ENCODE measurements around the gene TMC6. TPM values are rescaled to one million over a fixed set of nuclear protein-coding genes. Genes with fewer than 3 reads are reported as not detected.

TMC6 gene
- total and polyA plus RNA-seq, 2 of the 13 experiments (the other 11 are each of a cell fraction or from before 2014, with no cell fraction given): 48.4 to 99.1 TPM

- TF ChIP-seq SAFB2 (CRISPR knock-in tag; IDR thresholded peaks at IDR 0.05; ENCODE audit: borderline replicate concordance, low read depth): no peak
- peak; percentile 51; the same call in 1 of the 2 replicates for TF ChIP-seq SP4 (CRISPR knock-in tag; IDR thresholded peaks at IDR 0.05)
- no peak for TF ChIP-seq ATF7 (IDR thresholded peaks at IDR 0.05)
- TF ChIP-seq ATF7 (CRISPR knock-in tag; IDR thresholded peaks at IDR 0.05): no peak
- no peak for TF ChIP-seq SIN3B (IDR thresholded peaks at IDR 0.05; ENCODE audit: low read length)
- TF ChIP-seq ZZZ3 (CRISPR knock-in tag; IDR thresholded peaks at IDR 0.05; ENCODE audit: borderline replicate concordance): peak; percentile 30; the same call in 1 of the 2 replicates
- peak; percentile 54 for TF ChIP-seq ZBTB33 (CRISPR knock-in tag; IDR thresholded peaks at IDR 0.05)
- TF ChIP-seq YY1 (IDR thresholded peaks at IDR 0.05; ENCODE audit: insufficient read depth, insufficient replicate concordance, low read depth, low read length): peak; percentile 29
- no peak for TF ChIP-seq GZF1 (CRISPR knock-in tag; IDR thresholded peaks at IDR 0.05)
- no peak for TF ChIP-seq FOXA1 (IDR thresholded peaks at IDR 0.05)
- TF ChIP-seq FOXA1 (CRISPR knock-in tag; IDR thresholded peaks at IDR 0.05): peak; percentile 73
- peak; percentile 73 for TF ChIP-seq PHF5A (CRISPR knock-in tag; IDR thresholded peaks at IDR 0.05; ENCODE audit: low read depth, unreplicated experiment)
- peak; percentile 28; the same call in 1 of the 2 replicates for TF ChIP-seq ZNF691 (CRISPR knock-in tag; IDR thresholded peaks at IDR 0.05; ENCODE audit: borderline replicate concordance, low read depth)
- TF ChIP-seq ZNF614 (CRISPR knock-in tag; IDR thresholded peaks at IDR 0.05; ENCODE audit: borderline replicate concordance): peak; percentile 69; the same call in 1 of the 2 replicates
- TF ChIP-seq ZNF646 (CRISPR knock-in tag; IDR thresholded peaks at IDR 0.05): peak; percentile 60; the same call in 1 of the 2 replicates
- 0 out of 2 replicates have a peak, but pooled peaks have one; percentile 35 for TF ChIP-seq HOXA9 (CRISPR knock-in tag; IDR thresholded peaks at IDR 0.05; ENCODE audit: borderline replicate concordance)
- TF ChIP-seq AHR (CRISPR knock-in tag; IDR thresholded peaks at IDR 0.05): no peak
- no peak; the same call in 1 of the 2 replicates for TF ChIP-seq FOXO1 (CRISPR knock-in tag; IDR thresholded peaks at IDR 0.05)
- 0 out of 2 replicates have a peak, but pooled peaks have one; percentile 30 for TF ChIP-seq ZFP1 (CRISPR knock-in tag; IDR thresholded peaks at IDR 0.05)
- peak; percentile 25 for TF ChIP-seq CBX1 (IDR thresholded peaks at IDR 0.05; ENCODE audit: low read depth)
- TF ChIP-seq ATRX (CRISPR knock-in tag; IDR thresholded peaks at IDR 0.05; ENCODE audit: borderline replicate concordance): 0 out of 2 replicates have a peak, but pooled peaks have one; percentile 60
These were observed 5.7 kb upstream of the TMC6 start (continued) for GRCh38 chr17:78133971-78134898.

Measured in HepG2 (cell line).